HG02973 (cell line): Measurements from ENCODE around the gene GTF3C1.

Experiments used
- ATAC-seq: cut with Tn5 transposase; IDR thresholded peaks from one replicate; pipeline ENCODE4 v1.9.1; 2021; ENCODE audit warnings: moderate library complexity; ENCODE audit not compliant: unreplicated experiment

The GTF3C1 gene

GRCh38 chr16:27520982-27521673, 28.6 kb downstream of the GTF3C1 start:
- ATAC-seq: no peak

- ATAC-seq: no peak
These were observed 31.5 kb downstream of the GTF3C1 start for GRCh38 chr16:27518226-27518625.

GRCh38 chr16:27517664-27518063, 32.0 kb downstream of the GTF3C1 start:
- no peak for ATAC-seq

- no peak for ATAC-seq
These were observed 33.3 kb downstream of the GTF3C1 start for GRCh38 chr16:27516365-27516764.

- ATAC-seq: no peak
These were observed 33.8 kb downstream of the GTF3C1 start for GRCh38 chr16:27515874-27516353.

- no peak for ATAC-seq
These were observed 34.9 kb downstream of the GTF3C1 start for GRCh38 chr16:27514806-27515205.

- no peak for ATAC-seq
These were observed 37.9 kb downstream of the GTF3C1 start for GRCh38 chr16:27511657-27512448.

- ATAC-seq: no peak
These were observed 41.2 kb downstream of the GTF3C1 start for GRCh38 chr16:27508476-27508875.

GRCh38 chr16:27506771-27507170, 42.9 kb downstream of the GTF3C1 start:
- no peak for ATAC-seq

- no peak for ATAC-seq
These were observed 44.1 kb downstream of the GTF3C1 start for GRCh38 chr16:27505297-27506236.

GRCh38 chr16:27503662-27504061, 46.1 kb downstream of the GTF3C1 start:
- no peak for ATAC-seq

GRCh38 chr16:27500801-27501200, 48.9 kb downstream of the GTF3C1 start:
- no peak for ATAC-seq

GRCh38 chr16:27499659-27500055, 50.1 kb downstream of the GTF3C1 start:
- ATAC-seq: no peak

GRCh38 chr16:27498916-27499658, 50.6 kb downstream of the GTF3C1 start:
- ATAC-seq: no peak

GRCh38 chr16:27498031-27498825, 51.5 kb downstream of the GTF3C1 start:
- no peak for ATAC-seq

- ATAC-seq: no peak
These were observed 54.5 kb downstream of the GTF3C1 start for GRCh38 chr16:27495191-27495590.

GRCh38 chr16:27492588-27492979, 57.1 kb downstream of the GTF3C1 start:
- ATAC-seq: no peak

GRCh38 chr16:27491894-27492587, 57.7 kb downstream of the GTF3C1 start:
- no peak for ATAC-seq

- ATAC-seq: no peak
These were observed 59.8 kb downstream of the GTF3C1 start for GRCh38 chr16:27489906-27490305.
